WERI-Rb-1 (cell line): ENCODE data around the gene KCNH2.

Experiments used
- DNase-seq: peaks from one replicate; pipeline ENCODE4 v3.0.0-alpha.2; 2020
- H3K27ac ChIP-seq: fragments of 250-450 bp; sonication (Bioruptor Pico); 2 replicates; pipeline ENCODE4 v1.5.1; 2020; ENCODE audit warnings: mild to moderate bottlenecking, moderate library complexity
- H3K27me3 ChIP-seq: fragments of 250-450 bp; sonication (Bioruptor Pico); 2 replicates; pipeline ENCODE4 v1.5.1; 2021; ENCODE audit warnings: mild to moderate bottlenecking, low read depth, moderate library complexity; ENCODE audit not compliant: insufficient read depth, severe bottlenecking
- H3K36me3 ChIP-seq: fragments of 250-450 bp; sonication (Bioruptor Pico); 2 replicates; pipeline ENCODE4 v1.5.1; 2020; ENCODE audit warnings: mild to moderate bottlenecking, moderate library complexity
- H3K4me3 ChIP-seq: 2 replicates; pipeline ENCODE4 v1.5.1; 2011; ENCODE audit warnings: low read depth, mild to moderate bottlenecking, control low read depth, low read length
- H3K9me3 ChIP-seq: fragments of 250-450 bp; sonication (Bioruptor Pico); 2 replicates; pipeline ENCODE4 v1.5.1; 2021; ENCODE audit warnings: mild to moderate bottlenecking, moderate library complexity; ENCODE audit not compliant: severe bottlenecking
- CTCF ChIP-seq: IDR thresholded peaks from 2 replicates; pipeline ENCODE4 v1.5.1; 2011; ENCODE audit warnings: low read depth, mild to moderate bottlenecking, control low read depth, inconsistent platforms, low read length

The KCNH2 gene

DNA sequence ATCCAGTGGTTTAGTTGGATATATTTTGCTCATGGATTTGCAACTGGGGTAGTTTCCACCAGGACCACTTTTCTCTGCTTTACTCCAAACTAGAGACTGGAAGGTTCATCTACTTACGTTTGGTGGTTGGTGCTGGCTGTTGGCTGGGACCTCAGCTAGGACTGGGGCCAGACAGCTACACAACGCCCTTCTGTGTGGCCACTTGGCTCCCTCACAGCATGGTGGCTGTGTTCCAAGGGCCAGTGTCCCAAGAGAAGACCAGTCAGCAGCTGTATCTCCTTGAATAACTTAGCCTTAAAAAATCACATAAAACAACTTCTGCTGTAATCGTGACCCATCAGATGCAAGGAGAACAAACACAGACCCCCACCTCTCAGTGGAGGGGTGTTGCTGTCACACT, 4.2 kb upstream of the KCNH2 start:
- no peaks in the 10 kb centered on the region for H3K27me3 ChIP-seq
- no peaks in the 10 kb centered on the region for H3K36me3 ChIP-seq
- no peak for TF ChIP-seq CTCF
- H3K4me3 ChIP-seq: no peak overlapping the region
- no peaks in the 10 kb centered on the region for H3K9me3 ChIP-seq
- H3K27ac ChIP-seq: no peak overlapping the region
- DNase-seq: no peak

GRCh38 chr7:150981644-150982043, 3.5 kb upstream of the KCNH2 start:
- DNase-seq: no peak
- peak overlapping the region; percentile 8 for H3K27ac ChIP-seq
- no peak overlapping the region for H3K4me3 ChIP-seq
- no peak for TF ChIP-seq CTCF
- no peaks in the 10 kb centered on the region for H3K36me3 ChIP-seq
- no peaks in the 10 kb centered on the region for H3K9me3 ChIP-seq
- no peaks in the 10 kb centered on the region for H3K27me3 ChIP-seq

DNA sequence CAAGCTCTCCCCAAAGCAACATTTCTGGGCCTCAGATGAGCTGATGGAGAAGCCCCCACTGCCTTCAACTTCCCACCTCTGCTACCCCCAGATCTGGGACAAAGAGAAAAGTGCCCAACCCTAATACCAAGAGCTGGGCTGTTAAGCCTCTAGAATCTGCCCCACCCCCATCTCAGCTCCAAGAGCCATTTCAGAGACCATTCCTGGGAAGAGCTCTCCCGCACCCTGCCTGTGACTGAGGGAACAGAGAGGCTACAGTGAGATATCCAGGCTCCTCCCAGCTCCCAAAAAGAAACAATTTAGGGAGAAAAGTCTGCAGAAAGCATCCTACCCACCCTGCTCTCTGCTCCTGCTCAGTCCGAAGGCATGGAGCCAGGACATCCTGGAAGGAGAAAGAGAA, 2.5 kb upstream of the KCNH2 start:
- H3K4me3 ChIP-seq: no peak overlapping the region
- TF ChIP-seq CTCF: peak; percentile 58
- peak overlapping the region; percentile 98 for H3K27ac ChIP-seq
- H3K9me3 ChIP-seq: no peaks in the 10 kb centered on the region
- peak; percentile 85 for DNase-seq
- H3K36me3 ChIP-seq: no peaks in the 10 kb centered on the region
- no peaks in the 10 kb centered on the region for H3K27me3 ChIP-seq

- no peaks in the 10 kb centered on the region for H3K36me3 ChIP-seq
- peak overlapping the region; percentile 98 for H3K27ac ChIP-seq
- H3K27me3 ChIP-seq: no peaks in the 10 kb centered on the region
- DNase-seq: no peak
- H3K9me3 ChIP-seq: no peaks in the 10 kb centered on the region
- peak overlapping the region; percentile 47 for H3K4me3 ChIP-seq
- no peak for TF ChIP-seq CTCF
Observed at GRCh38 chr7:150979713-150980390, 1.7 kb upstream of the KCNH2 start.

GRCh38 chr7:150977382-150978125, 567 bp downstream of the KCNH2 start:
- H3K27me3 ChIP-seq: no peaks in the 10 kb centered on the region
- peak overlapping the region; percentile 64 for H3K27ac ChIP-seq
- H3K36me3 ChIP-seq: peaks cover 12% of the 10 kb centered on the region
- H3K4me3 ChIP-seq: peak overlapping the region; percentile 64
- peak; percentile 38 for DNase-seq
- H3K9me3 ChIP-seq: no peaks in the 10 kb centered on the region
- no peak for TF ChIP-seq CTCF
